ENCODE results near the gene FBXO2.

Gene FBXO2, protein sequence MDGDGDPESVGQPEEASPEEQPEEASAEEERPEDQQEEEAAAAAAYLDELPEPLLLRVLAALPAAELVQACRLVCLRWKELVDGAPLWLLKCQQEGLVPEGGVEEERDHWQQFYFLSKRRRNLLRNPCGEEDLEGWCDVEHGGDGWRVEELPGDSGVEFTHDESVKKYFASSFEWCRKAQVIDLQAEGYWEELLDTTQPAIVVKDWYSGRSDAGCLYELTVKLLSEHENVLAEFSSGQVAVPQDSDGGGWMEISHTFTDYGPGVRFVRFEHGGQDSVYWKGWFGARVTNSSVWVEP

DNA sequence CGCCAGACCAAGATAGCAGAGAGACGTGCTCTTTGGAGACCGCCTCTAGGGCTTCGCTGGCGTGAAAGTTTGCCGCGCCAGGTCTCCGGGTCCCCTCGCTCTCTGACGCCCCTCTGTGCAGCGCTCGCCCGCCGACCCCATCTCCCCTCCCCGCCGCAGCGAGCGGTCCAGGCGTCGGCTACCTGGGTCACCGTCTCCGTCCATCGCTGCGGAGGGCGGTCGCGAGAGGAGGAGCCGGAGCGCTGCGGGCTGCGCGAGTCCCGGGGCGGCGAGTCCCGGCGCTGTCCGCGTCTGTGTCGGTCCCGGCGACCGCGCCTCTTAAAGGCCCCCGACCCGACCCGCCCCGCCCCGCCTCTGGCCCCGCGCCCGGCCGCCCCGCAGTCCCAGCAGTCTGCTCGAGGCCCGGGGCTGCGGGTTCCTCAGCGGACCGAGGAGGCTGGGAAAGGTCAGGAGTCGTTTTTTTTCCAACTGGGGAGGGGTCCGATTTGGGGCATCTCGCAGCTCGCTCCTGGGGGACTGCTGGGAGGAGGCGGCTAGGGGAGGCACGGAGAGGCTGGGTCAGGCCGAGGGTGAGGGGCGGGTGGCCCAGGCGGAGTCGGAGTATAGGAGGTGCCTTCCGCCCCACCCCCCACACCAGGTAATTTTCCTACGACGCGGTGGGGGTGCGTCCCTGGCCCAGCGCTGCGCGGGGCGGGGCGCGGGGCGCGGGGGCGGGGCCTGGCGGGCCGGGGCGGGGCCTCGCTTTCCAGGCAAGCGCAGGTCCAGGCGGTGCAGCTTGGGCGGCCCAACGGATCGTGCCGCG, at the start of gene FBXO2, which contains the start of gene FBXO44:
TSS of gene FBXO2 (minus strand) at position 293 of the 802 bp plus-strand sequence. CDS start at position 204, 89 bp downstream.
TSS of gene FBXO44 (plus strand) at position 741 of the 802 bp plus-strand sequence. CDS start 959 bp downstream, outside the sequence.
- DNase-seq (ENCODE audit: low spot score) = peak; percentile 87

DNA sequence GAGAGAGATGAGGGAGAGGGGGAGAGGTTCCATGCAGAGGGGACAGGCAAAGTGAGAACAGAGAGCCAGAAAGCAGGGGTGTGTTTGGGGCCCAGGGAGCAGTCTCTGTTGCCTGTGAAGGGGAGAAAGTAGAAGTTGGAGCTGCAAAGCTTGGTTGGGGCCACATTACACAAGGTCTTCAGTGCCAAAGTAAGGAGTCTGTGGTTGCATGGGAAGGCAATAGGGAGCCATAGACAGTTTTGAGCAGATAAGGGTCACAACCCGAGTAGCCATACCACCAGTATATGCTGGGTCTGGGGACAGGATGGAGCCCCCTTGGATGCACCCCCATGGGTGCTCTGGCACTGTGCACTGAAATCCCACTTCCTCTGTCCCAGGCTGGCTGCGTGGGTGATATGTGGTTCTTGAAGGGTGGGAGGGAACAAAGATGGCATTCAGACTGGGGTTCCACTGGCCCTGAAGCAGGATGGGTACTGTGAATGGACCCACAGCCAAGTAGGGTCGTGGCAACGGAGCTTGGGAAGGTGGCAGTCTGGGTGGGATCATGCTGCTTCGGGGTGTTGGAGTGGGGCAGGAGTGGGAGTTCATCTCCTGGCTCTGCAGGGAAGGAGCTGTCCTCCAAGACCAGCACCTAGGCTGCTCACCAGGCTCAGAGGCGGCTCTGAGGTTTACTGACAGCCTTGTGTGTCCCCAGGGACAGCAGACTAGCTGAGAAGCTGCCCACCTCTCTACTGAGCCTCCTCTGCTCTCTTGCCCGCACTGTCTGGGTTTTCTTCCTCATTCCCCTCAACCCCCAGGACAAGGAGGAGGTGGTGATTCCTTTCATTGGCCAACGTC, 49.3 kb upstream of the FBXO2 start:
- no peak for DNase-seq (ENCODE audit: low spot score)

DNA sequence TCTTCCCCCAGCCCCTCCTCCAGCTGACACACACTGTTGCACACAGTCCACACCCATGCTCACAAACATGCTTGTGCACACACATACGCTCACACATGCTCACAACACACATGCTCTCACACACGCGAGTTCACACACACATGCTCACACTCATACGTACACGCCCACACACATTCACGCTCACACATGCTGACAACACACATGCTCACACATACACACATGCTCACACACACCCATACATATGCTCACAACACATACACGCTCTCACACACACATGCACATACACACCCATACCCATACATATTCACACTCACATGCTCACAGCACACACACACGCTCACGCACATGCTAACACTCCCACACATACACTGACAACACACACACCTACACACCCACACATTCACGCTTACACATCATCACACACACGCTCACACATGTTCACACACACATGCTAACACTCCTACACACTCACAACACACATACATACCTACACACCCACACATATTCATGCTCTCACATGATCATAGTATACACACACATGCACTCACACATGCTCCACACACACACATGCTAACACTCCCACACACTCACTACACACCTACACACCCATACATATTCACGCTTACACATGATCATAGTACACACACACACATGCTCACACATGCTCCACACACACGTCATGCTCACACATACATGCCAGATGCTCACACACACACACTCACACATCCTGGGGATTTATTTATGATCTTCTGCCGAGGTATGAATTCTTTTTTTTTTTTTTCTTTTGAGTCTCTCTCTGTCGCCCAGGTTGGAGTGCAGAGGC, 48.0 kb upstream of the FBXO2 start:
- no peak for DNase-seq (ENCODE audit: low spot score)

DNA sequence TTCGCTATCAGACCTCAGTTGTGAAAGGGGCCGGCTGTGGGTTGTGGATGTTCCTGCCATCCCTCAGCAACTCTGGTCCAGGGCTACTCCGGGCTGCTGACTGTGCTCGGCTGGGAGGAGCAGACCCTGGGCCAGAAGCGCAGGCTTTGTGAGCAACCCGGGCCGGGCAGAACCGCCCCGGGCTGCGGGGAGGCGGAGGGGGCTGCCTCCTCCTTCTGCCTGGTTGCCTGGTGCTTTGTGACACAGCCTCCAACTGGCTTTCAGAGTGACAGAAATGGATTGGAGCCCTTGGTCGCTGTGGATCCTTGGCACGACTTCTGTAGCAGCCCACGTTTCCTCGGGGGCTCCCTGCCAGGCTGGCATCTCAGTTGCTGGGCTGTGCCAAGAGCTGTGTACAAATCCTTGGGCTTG, 47.3 kb upstream of the FBXO2 start:
- DNase-seq (ENCODE audit: low spot score) = peak; percentile 51

DNA sequence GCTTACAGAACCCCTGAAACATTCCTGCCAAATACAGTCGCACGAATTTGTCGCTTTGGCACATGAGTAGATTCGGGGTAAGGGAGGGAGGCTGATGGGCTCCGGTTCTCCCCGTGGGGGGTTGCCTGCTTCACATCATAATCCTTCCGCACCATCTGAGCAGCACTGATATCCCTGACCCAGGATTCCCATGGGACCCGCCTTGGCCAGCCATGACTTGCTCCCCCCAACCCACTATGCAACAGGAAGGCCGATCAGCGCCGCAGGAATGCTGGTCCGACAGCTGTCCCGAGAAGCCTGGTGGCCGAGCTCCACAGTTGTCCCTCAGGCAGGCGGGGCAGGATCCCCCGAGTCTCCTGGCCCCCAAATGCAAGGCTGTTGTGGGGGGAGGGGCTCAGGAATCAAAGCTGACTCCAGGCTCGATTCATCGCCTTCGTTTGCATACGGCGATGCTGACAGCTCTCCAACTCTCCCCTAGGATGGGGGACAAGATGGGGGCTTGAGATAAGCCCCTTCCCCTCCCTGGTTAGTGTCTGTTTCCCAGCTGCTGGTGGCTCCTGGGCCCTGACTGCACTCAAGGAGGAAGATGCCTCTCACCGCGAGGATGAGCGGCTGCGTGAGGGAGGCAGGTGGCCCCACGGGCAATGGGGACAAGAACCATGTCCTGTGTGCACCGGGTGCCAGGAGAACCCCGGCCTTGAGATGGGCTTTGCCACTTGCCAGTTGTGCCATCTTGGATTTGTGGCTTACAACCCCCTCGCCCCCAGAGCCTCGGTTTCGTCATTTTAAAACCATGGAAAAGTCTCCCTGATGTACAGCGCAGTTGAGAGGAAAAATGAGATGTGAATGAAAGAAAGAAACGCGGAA, 46.6 kb upstream of the FBXO2 start:
- DNase-seq (ENCODE audit: low spot score) = no peak

DNA sequence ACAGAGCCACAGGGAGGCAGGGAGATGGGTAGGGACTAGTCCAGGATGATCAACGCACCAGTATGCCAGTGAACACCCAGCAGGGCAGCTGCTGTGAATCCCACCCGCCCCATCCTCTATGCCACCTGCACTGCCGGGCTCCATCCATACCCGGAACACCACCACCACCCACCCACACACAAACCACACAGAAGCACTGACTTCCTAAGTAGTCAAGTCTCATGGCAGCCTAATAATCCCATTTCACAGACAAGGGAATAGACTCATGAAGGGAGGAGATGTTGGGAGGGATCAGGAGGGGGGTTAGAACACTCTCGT, 43.6 kb upstream of the FBXO2 start:
- DNase-seq (ENCODE audit: low spot score) = no peak

DNA sequence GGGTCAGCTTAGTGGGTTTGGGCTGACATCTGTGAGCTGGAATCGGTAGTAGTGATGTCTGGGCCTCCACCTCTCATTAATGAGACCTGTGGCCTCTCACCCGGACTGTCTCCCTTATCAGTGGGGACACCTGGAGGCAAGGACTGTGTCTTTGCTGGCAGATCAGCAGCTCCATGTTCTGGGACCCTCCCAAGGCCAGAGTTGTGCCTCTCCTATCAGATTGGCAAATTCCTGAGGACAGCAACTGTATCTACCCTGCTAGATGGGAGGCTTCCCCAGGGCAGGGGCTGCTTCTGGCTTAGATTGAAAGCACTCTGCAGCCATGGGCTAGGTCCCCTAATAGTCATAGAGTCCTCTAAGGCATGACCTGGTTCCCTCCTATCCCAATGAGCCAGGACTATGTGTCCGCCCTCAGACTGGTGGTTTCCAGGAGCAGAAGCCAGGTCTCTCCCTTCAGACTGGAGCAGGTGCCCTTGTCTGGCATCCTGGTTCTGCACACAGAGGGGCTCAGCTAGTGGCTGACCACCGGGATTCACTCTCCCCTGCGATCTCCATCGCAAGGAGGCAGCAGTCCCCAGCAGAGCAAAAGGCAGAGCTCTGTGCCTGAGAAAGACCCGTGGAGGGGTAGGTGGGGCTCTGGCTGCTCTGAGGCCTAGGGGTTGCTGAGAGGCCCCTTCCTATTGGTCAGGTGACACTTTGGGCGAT, 43.1 kb upstream of the FBXO2 start:
- no peak for DNase-seq (ENCODE audit: low spot score)

DNA sequence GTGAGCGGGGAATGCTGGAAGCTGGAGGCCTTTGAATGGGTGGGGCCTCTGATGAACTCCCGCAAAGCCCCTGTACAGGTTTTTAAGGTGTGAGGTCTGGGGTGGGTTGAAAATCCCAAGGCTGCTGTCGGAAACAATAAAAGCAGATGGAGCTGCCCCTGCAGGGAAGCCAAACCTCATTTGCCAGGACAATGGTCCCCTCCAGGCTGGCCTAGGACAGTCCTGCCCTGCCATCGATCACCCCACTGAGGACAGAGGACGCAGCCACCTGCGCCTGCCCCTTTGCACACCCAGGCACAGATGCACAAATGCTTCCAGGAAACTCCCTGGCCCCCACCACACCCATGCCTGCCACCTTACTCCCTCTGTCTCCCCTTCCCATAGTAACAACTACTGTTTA, 41.6 kb upstream of the FBXO2 start:
- DNase-seq (ENCODE audit: low spot score) = no peak

DNA sequence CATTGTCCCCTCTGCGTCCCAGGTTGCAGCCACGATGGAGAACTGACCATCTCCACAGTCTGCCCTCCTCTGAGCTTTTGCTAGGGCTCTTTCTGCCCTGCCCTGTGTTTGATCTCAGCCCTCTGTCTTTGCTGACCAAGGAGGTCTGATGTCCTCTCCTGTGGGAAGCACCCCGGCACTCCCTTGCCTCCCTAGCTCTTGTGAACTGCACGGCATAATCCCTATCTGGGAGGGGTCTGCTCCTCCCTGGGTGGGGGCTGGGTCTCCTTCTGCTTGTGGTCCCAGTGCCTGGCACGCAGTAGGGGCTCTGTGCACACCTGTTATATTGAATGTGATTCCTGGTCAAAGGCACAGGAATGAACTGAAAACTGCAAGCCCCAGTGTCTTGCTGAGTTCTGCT, 39.7 kb upstream of the FBXO2 start:
- no peak for DNase-seq (ENCODE audit: low spot score)

DNA sequence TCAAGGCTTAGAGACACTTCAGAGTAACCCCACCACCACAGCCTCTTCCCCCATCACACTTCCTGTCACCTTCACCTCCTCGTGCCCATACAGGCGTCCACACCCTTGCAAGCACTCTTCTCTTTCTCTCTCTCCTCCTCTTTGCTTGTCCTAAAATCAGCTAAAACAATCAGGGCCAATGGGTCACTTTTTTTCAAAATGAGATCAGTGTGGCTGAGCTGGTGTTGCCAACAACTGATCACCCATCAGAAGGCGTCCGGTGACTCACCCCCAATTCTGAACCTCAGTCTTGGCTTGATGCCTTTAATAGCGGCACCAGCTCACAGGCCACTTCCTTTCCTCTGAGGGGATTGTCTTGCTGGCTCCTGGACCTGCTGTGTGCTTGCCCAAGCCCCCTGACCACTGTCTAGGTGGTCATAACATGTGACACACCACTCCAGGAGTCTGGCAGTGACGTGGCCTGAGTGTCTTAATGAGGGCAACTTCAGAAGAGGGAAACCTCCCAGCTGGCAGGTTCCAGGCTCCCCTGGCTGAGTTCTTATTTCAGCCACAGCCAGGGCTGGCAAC, 38.9 kb upstream of the FBXO2 start:
- DNase-seq (ENCODE audit: low spot score) = peak; percentile 92

DNA sequence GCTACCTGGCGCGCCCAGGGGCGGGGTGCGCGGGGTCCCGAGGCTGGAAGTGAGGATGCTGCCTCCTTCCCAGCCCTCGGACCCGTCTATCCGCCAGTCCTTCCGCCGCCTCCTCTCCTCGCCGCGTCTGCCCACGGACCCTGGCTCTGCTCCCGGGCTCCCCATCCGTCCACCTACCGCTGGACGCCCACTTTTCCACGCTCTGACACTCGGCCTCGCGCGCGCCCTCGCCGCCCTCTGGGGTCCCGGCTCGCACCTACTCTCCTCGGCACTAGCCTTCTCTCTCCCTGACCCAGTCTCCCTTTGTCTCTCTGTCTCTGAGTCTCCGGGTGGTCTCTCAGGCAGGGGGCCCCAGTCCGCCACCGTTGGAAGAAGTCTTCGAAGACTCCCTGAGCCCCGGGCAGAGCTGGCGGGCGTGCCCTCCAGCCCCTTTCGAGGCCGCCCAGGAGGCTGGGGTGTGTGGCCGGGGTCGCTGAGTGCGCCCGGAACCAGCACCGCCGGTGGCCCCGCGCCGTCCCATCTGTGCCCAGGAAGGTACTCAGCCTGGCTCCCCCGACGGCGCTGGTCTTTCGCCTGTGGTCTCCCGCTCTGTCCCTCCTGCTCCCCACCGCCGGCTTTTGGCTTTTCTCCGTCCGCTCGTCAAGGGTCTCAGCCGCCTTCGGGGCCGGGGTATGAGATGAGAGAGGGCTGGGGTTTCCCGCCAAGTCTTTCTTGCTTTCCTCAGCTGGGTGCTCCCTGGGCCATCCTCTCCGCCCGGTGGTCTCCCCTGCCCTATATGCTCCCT, 37.9 kb upstream of the FBXO2 start:
- DNase-seq (ENCODE audit: low spot score) = no peak

DNA sequence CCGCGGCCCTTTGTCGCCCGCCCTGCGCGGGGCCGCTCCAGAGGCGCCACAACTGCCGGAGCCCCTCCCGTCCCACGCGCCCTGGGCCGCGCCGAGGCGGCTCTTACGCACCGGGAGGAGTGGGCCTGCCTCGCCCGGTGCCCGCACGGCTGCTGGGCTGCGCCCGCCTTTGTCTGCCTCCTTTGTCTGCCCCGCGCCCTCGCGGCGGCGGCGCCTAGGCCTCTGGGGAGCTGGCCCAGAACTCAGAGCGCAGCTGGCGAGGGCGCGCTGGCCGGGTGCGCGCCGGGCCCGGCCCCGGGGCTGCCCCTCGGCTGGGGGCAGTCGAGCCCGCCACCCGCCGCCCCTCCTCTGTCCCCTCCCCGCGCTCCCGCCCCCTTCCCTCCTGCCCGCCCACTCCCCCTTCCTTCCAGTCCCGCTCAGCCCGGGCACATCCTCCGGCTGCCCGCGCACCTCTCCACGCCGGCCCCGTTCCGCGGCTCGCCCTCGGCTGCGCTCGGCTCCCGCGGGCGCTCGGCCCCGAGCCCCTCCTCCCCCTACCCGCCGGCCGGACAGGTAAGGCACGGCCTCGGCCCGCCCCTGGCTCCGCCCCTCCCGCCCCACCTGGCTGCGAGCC, 37.2 kb upstream of the FBXO2 start, which contains the start of gene DRAXIN:
TSS of gene DRAXIN (plus strand) at position 409 of the 613 bp plus-strand sequence. CDS start 14,549 bp downstream, outside the sequence.
- DNase-seq (ENCODE audit: low spot score) = no peak

DNA sequence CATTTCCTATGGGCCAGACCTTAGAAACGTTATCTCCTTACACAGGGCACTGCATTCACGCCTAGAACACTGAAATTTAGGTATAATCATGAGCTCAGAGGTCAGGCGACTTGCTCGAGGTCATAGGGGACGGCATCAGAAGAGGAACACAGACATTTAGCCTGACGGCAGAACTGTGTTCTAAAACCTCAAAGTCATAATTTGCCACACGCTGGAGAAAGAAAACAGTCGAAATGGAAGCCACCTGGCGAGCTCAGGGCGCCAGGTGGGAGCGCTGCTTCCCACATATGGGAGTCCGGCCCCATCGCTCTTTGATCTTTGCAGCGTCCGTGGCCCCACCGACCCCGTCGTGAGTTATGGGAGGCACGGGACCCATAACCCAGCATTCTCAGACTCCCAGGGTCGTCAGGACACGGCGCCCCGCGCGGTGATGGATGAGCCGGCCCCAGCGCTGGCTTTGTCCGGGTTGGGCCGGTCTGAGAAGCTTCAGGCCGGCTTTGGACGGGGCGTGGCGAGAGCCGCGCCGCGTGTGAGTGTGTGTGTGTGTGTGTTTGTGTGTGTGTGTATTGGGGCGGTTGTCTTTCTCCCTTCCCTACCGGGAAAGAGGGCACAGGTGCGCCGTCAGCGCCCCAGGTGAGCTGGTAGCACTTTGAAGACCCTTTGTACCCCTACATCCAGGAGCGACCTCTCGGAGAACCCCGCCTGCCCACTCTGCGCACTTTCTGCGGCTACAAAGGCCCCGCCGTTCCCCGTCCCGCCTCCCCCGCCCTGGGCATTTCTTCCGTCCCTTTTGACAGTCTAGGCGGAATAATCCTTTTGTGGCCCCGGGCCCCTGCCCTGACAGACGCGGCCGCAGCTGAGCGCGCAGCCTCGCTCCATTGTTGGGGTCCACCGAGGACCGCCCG, 36.4 kb upstream of the FBXO2 start:
- no peak for DNase-seq (ENCODE audit: low spot score)

DNA sequence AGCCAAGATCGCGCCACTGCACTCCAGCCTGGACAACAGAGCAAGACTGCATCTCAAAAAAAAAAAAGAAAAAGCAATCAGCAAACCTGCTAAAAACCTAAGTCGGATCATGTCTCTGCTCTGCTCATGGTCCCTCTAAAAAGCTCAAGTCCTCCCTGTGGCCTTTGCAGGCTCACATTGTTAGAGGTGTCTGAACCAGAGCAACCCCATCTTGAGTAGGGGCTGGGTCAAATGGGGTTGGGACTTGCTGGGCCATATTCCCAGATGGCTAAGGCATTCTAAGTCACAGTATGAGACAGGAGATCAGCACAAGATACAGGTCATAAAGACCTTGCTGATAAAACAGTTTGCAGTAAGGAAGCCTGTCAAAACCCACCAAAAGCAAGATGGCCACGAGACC, 34.3 kb upstream of the FBXO2 start:
- DNase-seq (ENCODE audit: low spot score) = no peak

DNA sequence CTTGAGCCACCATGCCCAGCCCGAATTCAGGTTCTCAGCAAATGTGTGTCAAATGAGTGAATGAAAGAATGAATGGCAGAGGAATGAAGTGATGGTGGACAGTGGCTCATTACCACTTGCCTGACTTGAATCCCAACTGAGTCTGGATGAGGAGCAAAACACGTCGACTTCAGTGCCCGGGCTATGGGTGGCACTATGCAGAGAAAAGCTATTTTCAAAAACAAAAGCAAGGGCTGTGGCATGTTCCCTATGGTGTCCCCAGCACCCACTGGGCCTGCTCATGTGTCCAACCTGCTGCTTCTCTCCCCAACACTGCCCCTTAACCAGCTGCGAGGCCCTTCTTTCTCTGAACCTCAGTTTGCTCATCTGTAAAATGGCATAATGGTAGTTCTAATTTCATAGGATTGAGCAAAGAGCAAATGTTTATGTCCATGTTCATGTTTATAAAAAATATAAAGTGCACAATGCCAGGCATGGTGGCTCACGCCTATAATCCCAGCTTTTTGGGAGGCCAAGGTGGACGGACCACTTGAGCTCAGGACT, 31.1 kb upstream of the FBXO2 start:
- DNase-seq (ENCODE audit: low spot score) = no peak

DNA sequence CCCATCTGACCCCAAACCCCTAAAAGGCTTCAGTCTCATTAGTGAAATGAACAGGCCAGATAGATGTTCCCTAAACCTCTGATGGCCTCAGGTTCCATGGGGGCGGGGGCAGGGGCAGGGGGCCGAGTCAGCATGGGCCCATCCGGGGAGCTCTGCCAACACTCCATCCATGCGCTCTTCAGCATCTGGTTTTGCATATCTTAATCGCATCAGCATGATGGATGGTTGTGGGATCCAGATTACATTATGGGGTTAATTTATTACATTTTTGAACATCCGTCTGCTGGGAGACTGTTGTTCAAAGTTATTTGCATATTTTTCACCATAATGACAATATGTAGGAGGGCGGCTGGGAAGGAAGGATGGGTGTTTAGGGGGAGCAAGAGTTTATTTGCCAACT, 29.8 kb upstream of the FBXO2 start:
- no peak for DNase-seq (ENCODE audit: low spot score)

DNA sequence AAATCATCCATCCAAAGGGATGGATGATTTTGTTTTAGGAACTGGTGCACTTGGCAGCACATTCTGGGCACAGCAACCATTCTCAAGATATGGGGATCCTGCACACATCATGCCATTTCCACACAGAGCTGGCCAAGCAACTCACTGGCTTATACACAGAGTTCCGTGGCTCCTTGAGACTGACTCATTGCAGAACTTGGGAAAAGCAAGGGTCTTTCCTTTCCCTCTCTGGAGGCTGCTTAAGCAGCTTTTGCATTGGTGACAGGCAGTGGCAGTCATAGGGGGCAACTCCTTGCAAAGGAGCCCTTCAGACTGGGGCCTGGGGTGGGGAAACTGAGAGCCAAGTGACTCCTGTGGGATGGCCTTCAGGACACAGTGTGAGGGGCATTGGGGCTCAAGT, 28.6 kb upstream of the FBXO2 start:
- DNase-seq (ENCODE audit: low spot score) = no peak
